Stimulated activated naive CD4-positive, alpha-beta T cell treated with Interleukin-2 at 50 U/mL for 16 hours (primary cell): ENCODE measurements around the gene TMEM132D.

ENCODE experiments used
- DNase-seq: peaks from one replicate; lab custom pipeline; 2025; lab: John Stamatoyannopoulos, UW

Gene TMEM132D

GRCh38 chr12:129873111-129873832 is 30.6 kb downstream of the TMEM132D start:
- DNase-seq = no peak

- DNase-seq = no peak
Observed at GRCh38 chr12:129871991-129872972, 31.5 kb downstream of the TMEM132D start.

- DNase-seq = no peak
Observed at GRCh38 chr12:129870796-129871195, 33.0 kb downstream of the TMEM132D start.

GRCh38 chr12:129870136-129870535 is 33.7 kb downstream of the TMEM132D start:
- DNase-seq = no peak

- no peak for DNase-seq
Observed at GRCh38 chr12:129868575-129868974, 35.2 kb downstream of the TMEM132D start.

GRCh38 chr12:129863938-129864337 is 39.9 kb downstream of the TMEM132D start:
- no peak for DNase-seq

GRCh38 chr12:129862561-129863175 is 41.2 kb downstream of the TMEM132D start:
- no peak for DNase-seq

GRCh38 chr12:129861951-129862350 is 41.9 kb downstream of the TMEM132D start:
- no peak for DNase-seq

- no peak for DNase-seq
Observed at GRCh38 chr12:129854591-129854990, 49.2 kb downstream of the TMEM132D start.

GRCh38 chr12:129851296-129851695 is 52.5 kb downstream of the TMEM132D start:
- DNase-seq = no peak

GRCh38 chr12:129848876-129849275 is 54.9 kb downstream of the TMEM132D start:
- no peak for DNase-seq

GRCh38 chr12:129847063-129847462 is 56.8 kb downstream of the TMEM132D start:
- no peak for DNase-seq

- no peak for DNase-seq
Observed at GRCh38 chr12:129844662-129845220, 59.1 kb downstream of the TMEM132D start.

GRCh38 chr12:129841251-129841650 is 62.6 kb downstream of the TMEM132D start:
- no peak for DNase-seq

GRCh38 chr12:129840145-129840884 is 63.5 kb downstream of the TMEM132D start:
- no peak for DNase-seq

GRCh38 chr12:129839679-129840078 is 64.1 kb downstream of the TMEM132D start:
- no peak for DNase-seq

- DNase-seq = no peak
Observed at GRCh38 chr12:129831294-129831693, 72.5 kb downstream of the TMEM132D start.

- DNase-seq = no peak
Observed at GRCh38 chr12:129830796-129831195, 73.0 kb downstream of the TMEM132D start.

- no peak for DNase-seq
Observed at GRCh38 chr12:129827866-129828384, 75.9 kb downstream of the TMEM132D start.

- DNase-seq = no peak
Observed at GRCh38 chr12:129827102-129827865, 76.5 kb downstream of the TMEM132D start.
